ENCODE measurements around the gene MAST2.
"Not testable (repeated sequence)": the region's sequence is repeated elsewhere in the genome, so short reads cannot be mapped to it uniquely, and the experiment has no call there.

Gene MAST2

DNA sequence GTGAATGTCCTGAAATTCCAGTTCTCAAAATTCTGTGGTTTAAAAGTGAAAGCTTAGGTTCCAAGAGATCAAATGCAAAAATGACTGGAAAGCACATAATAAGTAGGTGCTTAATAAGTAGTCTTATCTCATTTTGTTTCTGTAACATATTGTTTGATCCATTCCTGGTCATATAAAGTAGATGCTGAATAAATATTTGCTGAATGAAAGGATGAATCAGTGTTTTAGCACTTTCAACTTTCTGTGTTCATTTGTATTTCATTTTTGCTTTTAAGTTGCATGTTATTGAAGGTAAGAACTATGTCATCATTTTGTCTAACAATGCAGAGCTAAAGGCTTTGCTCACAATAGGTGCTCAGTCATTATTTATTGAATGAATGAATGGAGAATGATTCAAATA lies 6.3 kb downstream of the MAST2 start:
- DNase-seq (ENCODE audit: low read depth in 1 of 2, low spot score in 1 of 2) = no peak

DNA sequence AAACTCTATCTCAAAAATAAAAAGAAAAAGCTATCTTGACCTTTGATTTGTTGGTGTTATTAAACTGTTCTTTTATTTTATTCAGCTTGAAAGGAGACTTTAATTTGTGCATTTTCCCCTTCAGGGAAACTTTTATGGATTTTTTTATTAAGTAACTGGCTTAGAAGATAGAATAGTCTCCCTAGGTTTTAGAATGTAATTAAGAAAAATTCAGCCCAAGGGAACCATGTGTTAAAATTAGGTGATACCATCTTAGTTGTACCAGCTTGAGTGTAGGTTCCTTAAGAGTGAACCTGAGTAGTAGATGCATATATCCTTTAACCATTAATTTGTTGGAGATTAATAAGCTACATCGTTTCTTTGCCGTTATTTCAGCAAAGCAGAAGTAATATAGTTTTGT lies 11.4 kb downstream of the MAST2 start:
- no peak for DNase-seq (ENCODE audit: low read depth in 1 of 2, low spot score in 1 of 2)

DNA sequence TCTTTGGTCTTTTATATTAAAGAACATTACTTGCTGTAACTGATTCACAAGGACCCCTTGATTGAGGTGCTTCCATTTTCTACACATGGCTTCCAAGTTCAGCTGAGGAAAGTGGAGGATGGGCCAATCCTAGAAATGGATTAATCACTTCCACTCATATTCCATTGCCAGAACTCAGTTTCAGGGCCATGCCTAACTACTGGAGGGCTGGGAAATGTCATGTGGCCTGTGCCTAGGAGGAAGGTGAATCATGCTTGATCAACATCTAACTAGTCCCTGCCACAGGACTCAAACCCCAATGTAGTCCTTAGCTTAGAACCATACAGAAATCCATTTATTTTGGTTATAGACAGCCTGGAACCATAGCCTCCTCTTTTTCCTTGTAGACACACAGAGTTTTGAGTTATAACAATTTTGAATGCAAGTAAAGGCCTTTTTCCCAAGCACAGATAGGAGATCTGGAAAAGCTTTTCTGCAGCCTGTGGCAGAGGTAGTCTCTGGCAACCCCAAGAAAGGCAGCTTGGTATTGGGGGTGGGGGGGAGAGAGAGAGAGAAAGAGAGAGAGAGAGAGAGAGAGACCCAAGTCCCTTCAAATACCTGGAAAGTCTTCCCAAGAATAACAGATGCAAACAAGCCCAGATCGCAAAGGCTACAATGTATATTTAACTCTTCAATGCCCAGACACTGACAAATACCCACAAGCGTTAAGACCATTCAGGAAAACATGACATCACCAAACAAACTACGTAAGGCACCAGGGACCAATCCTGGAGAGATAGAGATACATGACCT lies 12.5 kb downstream of the MAST2 start:
- no peak for DNase-seq (ENCODE audit: low read depth in 1 of 2, low spot score in 1 of 2)

DNA sequence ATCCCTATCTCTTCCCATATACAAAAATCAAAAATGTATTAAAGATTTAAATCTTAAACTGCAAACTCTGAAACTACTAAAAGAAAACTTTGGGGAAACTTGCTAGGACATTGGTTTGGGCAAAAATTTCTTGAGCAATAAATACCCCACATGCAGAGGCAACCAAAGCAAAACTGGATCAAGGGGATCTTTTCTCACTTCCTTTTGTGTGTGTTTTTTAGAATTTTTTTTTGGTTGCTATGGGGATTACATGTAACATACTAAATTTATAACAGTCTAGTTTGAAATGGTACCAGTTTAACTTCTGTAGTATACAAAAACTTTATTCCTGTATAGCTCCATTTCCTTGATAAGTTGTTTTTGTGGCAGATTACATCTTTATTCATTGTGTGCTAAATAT lies 16.8 kb downstream of the MAST2 start:
- no peak for DNase-seq (ENCODE audit: low read depth in 1 of 2, low spot score in 1 of 2)

DNA sequence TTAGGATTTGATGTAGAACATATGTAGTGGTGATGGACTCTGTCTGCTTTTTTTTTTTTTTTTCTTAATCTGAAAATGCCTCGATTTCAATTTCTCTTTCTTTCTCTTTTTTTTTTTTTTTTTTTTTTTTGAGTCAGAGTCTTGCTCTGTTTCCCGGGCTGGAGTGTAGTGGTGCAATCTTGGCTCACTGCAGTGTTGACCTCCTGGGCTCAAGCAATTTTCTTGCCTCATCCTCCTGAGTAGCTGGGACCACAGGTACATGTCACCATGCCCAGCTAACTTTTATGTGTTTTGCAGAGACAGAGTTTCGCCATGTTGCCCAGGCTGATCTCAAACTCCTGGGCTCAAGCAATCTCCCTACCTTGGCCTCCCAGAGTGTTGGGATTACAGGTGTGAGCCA lies 17.4 kb downstream of the MAST2 start:
- DNase-seq (ENCODE audit: low read depth in 1 of 2, low spot score in 1 of 2) = no peak

DNA sequence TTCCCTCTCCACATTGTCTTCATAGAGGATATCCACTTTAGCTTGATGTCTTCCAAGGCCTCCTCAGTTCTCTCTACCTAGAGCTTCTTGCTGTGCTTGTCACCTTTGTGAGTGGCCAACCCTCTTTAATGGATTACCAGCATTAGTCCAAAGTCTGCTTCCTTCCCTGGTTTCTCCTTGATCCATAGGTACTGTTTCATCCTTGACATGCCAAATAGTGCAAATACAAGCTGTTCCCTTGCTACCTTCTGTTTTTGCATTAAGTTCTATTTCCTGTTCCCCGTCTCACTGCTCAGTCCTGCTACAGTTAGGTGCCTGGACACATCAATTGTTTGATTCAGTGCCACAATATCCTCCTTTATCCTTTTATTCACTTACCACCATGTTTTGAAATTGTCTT lies 19.2 kb downstream of the MAST2 start:
- no peak for DNase-seq (ENCODE audit: low read depth in 1 of 2, low spot score in 1 of 2)

DNA sequence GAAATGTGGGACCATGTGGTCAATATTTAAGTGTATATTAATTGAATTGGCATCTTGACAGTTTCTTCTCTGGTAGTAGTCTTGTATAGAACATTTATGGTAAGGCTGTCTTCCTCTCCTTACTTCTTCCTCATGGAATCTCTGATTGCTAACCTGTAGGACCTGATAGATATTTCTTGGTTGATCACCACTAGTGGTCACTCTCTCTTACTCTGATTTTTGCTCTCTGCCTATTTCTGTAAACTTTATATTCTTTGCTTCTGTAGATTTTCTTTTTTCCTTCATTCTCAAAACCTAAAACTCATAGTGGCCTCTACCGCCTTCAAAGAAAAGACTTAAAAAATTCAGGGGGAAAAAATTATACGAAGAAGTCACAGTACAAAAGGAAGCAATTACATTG lies 21.2 kb downstream of the MAST2 start:
- no peak for DNase-seq (ENCODE audit: low read depth in 1 of 2, low spot score in 1 of 2)

DNA sequence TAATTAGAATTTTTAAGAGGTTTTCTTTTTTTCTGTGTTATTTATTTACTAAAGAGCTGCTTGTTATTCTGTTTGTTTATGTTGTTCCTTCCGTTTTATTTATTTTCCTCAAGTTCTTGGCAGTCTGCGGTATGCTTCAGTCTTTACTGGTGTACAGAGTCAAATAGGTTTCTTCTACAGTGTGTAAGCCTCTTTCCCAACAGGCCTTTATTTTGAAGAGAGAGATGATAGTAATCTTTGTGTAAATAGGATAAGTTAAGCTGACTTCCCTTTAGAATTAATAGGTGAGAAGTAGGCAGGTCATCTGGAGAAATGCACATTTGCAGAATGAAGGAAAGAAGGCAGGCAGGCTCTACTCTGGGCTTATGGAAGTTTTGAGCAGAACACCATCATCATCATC lies 23.8 kb downstream of the MAST2 start:
- no peak for DNase-seq (ENCODE audit: low read depth in 1 of 2, low spot score in 1 of 2)

DNA sequence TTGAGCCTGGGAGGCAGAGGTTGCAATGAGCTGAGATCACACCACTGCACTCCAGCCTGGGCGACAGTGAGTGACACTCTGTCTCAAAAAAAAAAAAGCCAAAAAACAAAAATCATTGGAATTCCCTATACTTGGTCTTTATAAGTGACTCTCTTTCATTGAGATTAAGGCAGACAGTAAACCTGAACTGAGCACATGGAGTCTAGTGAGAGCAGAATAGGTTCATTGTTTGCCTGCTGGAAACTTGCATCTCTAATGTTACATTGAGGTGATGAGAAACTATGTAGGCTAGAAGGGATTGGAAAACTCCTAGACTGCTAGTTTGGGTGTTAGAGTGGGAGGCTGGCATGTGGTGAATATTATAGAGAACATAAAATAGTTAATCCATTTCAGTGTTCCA lies 25.4 kb downstream of the MAST2 start:
- DNase-seq (ENCODE audit: low read depth in 1 of 2, low spot score in 1 of 2) = no peak

DNA sequence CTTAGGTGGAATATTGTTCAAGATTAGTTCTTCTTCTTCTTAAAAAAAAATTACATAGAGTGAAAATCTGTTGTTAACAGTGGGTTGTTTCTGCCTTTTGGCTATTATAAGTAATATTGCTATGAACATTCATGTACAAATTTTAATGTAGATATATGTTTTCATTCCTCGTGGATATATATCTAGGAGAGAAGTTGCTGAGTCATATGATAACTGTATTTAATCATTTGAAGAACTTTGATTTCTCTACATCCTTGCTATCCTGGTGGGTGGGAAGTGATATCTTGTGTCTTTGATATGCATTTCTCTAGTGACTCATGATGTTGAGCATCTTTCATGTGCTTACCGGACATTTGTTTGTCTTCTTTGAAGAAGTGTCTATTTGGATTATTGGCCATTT lies 29.9 kb downstream of the MAST2 start:
- no peak for DNase-seq (ENCODE audit: low read depth in 1 of 2, low spot score in 1 of 2)

DNA sequence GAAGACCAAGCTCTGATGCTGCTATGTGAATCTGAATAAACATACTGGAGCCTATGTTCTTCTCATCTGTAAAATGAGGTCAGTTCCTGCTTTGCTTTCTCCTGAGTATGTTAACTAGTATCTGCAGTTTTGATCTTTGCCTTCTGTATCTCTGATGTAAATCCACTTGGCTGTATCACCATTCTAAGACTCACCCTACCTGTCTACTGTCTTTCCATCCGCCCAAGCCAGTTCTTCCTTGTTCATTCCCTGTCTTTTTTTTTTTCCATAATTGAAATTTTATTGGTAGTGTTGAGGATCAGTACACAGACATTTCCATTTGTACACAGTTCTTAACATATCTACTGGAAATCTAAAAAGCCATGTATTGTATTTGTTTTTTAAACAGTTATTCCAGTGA lies 31.3 kb downstream of the MAST2 start:
- no peak for DNase-seq (ENCODE audit: low read depth in 1 of 2, low spot score in 1 of 2)

DNA sequence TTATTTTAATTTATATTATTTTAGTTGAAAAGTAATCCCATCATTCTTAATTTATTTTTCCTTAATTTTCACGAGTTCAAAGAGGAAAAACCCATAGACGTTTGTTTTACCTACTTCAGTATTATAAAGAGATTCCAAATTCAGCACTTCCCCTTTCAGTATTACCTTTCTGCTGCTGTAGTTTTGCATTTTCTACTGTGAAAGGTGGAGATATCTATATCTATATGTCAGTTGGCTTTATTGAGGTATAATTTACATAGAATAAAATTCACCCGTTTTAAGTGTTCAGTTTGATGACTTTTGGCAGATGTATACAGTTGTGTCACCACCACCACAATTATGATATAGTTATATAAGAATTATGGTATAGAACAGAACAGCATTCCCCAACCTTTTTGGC lies 33.0 kb downstream of the MAST2 start:
- DNase-seq (ENCODE audit: low read depth in 1 of 2, low spot score in 1 of 2) = no peak

DNA sequence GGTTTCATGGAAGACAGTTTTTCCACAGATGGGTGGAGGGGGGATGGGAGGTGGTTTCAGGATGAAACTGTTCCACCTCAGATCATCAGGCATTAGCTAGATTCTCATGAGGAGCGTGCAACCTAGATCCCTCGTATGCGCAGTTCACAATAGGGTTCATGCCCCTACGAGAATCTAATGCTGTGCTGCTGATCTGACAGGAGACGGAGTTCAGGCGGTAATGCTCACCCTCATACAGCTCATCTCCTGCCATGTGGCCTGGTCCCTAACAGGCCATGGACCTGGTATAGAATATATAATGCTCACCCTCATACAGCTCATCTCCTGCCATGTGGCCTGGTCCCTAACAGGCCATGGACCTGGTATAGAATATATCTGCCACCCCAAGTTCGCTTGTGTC lies 33.4 kb downstream of the MAST2 start:
- not testable (repeated sequence) for DNase-seq (ENCODE audit: low read depth in 1 of 2, low spot score in 1 of 2)

DNA sequence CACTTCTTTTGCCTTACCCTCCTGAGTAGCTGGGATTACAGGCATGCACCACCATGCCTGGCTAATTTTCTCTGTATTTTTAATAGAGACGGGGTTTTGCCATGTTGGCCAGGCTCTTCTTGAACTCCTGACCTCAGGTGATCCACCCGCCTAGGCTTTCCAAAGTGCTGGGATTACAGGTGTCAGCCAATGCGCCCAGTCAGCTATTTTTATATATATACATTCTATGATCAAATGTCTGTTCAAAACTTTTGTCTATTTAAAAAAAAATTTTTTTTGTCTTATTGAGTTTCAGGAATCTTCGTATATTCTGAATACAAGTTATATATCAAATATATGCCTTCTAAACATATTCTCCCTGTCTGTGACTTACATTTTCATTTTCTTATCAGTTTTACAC lies 34.9 kb downstream of the MAST2 start:
- not testable (repeated sequence) for DNase-seq (ENCODE audit: low read depth in 1 of 2, low spot score in 1 of 2)

DNA sequence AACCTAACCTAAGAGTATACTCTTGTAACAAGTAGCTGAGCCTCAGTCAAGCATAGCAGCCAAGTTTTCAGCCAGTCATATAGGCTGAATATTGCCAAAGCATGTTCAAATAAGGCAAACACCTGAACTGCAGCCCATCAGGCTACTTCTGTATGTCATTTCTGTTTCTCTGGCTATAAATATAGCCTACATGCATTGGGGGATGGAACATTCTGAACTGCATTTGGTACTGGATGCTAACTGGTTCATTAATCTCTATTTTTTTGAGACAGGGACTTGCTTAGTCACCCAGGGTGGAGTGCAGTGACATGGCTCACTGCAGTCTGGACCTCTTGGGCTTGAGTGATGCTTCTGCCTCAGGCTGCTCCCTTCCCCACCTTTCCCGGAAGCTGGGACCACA lies 37.3 kb downstream of the MAST2 start:
- DNase-seq (ENCODE audit: low read depth in 1 of 2, low spot score in 1 of 2) = no peak

DNA sequence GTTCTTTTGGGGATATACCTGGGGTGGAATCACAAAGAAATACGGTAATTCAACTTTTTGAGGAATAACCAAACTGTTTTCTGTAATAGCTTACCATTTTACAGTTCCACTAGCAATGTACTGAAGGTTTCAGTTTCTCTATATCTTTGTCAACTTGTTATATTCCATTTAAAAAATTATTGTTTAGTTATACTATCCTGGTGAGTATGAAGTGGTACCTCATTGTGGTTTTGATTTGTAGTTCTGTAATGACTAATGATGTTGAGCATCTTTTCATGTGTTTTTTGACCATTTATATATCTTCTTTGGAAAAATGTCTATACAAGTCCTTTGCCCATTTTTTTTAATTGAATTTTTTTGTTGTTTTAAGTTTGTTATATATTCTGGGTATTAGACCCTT lies 39.4 kb downstream of the MAST2 start:
- DNase-seq (ENCODE audit: low read depth in 1 of 2, low spot score in 1 of 2) = no peak

DNA sequence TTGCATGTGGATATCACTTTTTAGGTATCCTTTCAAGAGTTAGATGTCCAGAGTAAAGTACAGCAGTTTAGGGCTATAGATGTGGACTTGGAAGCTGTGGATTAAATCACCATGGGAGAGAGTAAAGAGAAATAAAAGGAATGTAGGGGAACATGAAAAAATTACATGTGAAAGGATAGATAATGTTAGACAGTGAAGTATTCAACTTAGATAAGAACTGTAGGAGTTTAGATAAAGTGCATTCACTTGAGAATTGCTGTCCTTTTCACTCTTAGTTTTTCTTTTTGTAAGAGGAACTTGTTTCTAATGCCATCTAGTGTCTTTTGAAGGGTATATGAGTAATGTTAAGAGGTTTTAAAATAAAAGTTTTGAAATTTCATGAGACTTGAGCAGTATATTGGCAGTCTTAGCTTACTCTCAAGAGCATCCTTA lies 40.1 kb downstream of the MAST2 start:
- DNase-seq (ENCODE audit: low read depth in 1 of 2, low spot score in 1 of 2) = no peak

DNA sequence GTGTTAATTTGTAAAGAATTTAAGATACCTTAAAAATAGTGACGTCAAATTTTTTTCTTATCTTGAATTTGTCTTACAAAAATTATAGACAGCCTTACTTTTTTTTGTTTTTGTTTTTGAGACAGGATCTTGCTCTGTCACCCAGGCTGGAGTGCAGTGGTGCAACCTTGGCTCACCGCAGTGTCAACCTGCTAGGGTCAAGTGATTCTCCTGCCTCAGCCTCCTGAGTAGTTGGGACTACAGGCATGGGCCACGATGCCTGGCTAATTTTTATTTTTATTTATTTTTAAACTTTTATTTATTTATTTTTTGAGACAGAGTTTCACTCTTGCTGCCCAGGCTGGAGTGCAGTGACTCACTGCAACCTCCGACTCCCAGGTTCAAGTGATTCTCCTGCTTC lies 40.6 kb downstream of the MAST2 start:
- not testable (repeated sequence) for DNase-seq (ENCODE audit: low read depth in 1 of 2, low spot score in 1 of 2)

DNA sequence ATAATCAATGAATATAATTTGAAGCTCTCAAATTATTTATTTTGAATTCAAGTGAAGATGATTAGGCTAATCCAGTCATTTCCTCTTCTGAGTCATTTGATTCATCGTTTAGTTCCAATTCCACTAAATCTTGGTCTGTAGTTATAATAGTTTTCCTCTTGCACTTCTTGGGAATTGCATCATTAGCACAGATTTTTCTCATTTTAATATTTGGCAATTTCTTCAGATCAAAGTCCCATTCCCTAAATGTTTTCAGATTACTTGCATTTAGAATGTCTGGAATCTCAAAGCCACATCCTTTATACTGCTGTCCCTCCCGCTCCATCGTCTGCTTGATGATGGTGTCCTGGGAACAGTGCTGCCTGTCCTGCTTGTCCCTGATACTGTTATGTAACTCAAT lies 43.5 kb downstream of the MAST2 start:
- DNase-seq (ENCODE audit: low read depth in 1 of 2, low spot score in 1 of 2) = no peak

DNA sequence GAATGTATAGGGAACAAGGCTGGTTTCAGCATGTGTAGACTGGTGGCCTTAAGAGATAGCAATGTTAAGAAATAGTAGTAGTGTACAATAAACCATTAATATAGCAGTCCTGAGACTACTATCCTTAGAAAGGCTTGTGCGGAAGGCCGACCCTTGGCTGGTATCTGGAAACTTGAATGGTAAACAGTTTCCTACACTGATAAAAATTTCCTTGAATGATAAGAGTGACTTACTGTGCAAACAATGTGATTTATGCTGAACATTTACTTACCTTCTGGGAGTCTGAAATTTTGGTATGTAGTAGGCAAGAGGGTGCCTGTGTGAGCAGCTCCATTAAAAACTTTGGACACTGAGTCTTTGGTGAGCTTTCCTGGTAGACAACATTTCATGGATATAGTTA lies 44.7 kb downstream of the MAST2 start:
- no peak for DNase-seq (ENCODE audit: low read depth in 1 of 2, low spot score in 1 of 2)

DNA sequence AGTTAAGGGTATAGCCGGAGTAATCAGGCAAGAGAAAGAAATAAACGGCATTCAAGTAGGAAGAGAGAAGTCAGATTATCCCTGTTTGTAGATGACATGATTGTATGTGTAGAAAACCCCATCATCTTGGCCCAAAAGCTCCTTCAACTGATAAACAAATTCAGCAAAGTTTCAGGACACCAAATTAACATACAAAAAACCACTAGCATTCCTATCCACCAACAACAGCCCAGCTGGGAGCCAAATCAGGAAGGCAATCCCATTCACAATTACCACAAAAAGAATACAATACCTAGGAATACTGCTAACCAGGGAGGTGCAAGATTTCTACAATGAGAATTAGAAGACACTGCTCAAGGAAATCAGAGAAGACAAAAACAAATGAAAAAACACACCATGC lies 45.3 kb downstream of the MAST2 start:
- no peak for DNase-seq (ENCODE audit: low read depth in 1 of 2, low spot score in 1 of 2)

DNA sequence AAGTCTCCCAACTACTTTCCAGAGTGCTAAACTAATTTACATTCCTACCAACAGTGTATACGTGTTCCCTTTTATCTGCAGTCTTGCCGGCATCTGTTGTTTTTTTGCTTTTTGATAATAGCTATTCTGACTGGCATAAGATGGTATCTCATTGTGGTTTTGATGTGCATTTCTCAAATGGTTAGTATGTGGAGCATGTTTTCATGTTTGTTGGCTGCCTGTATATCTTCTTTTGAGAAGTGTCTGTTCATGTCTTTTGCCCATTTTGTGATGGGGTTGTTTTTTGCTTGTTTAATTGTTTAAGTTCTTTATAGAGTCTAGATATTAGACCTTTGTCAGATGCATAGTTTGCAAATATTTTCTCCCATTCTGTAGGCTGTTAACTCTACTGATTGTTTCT lies 46.6 kb downstream of the MAST2 start:
- no peak for DNase-seq (ENCODE audit: low read depth in 1 of 2, low spot score in 1 of 2)

DNA sequence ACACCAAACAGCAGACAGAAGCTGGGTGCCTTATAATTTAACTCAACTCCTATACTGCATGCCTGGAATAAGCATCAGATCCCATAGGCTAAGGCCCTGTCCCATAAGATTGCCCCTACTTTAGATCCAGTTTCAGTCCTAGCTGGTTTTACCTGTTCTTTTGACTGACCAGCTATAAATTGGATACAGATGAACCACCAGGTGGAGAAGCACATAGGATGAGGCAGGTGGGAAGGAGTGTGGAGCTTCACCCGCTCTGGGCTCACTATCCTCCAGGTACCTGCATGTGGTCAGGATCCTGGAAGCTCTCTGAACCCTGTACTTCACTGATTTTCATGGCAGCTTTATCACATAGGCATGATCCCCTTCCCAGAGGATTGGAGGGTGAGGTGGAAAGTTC lies 51.3 kb downstream of the MAST2 start:
- no peak for DNase-seq (ENCODE audit: low read depth in 1 of 2, low spot score in 1 of 2)

Data from stimulated activated CD4-positive, alpha-beta T cell treated with anti-CD3 and anti-CD28 coated beads, Interleukin-15, amount 100 ng/mL, for 1 hour (primary cell).